Mesenchymal stem cell (in vitro differentiated cells and primary cell): ENCODE measurements around the gene LAMA5.

Experiments
- DNase-seq: peaks from one replicate; pipeline ENCODE4 v3.0.0-alpha.2; 2013
- H2AFZ ChIP-seq: one replicate; pipeline ENCODE4 v1.6.1; 2013; ENCODE audit warnings: low read depth, mild to moderate bottlenecking, control low read depth, inconsistent platforms, low read length, moderate library complexity
- H2AK5ac ChIP-seq: 2 replicates; pipeline ENCODE4 v1.6.1; 2013; ENCODE audit warnings: low read length, moderate library complexity, mild to moderate bottlenecking, inconsistent platforms; ENCODE audit not compliant: severe bottlenecking
- H2BK120ac ChIP-seq: one replicate; pipeline ENCODE4 v1.6.1; 2013; ENCODE audit warnings: low read depth, mild to moderate bottlenecking, inconsistent platforms, low read length, moderate library complexity
- H2BK12ac ChIP-seq, 2 experiments: one replicate each; pipeline ENCODE4 v1.6.1; 2013; ENCODE audit warnings: inconsistent platforms in 2 of 2, low read length in 2 of 2, mild to moderate bottlenecking in 2 of 2, moderate library complexity in 2 of 2, control low read depth in 1 of 2
- H2BK15ac ChIP-seq: one replicate; pipeline ENCODE4 v1.6.1; 2013; ENCODE audit warnings: mild to moderate bottlenecking, low read depth, inconsistent platforms; ENCODE audit not compliant: poor library complexity, severe bottlenecking
- H2BK5ac ChIP-seq: 2 replicates; pipeline ENCODE4 v1.6.1; 2013; ENCODE audit warnings: low read depth, mild to moderate bottlenecking, low read length, control low read depth, inconsistent platforms; ENCODE audit not compliant: poor library complexity, severe bottlenecking
- H3K14ac ChIP-seq, 2 experiments: one replicate each; pipeline ENCODE4 v1.6.1; 2013; ENCODE audit warnings: inconsistent platforms in 2 of 2, low read length in 2 of 2, control low read depth in 1 of 2, mild to moderate bottlenecking in 1 of 2, moderate library complexity in 1 of 2
- H3K18ac ChIP-seq, 2 experiments: one replicate each; pipeline ENCODE4 v1.6.1; 2013; ENCODE audit warnings: inconsistent platforms in 2 of 2, low read length in 2 of 2, control low read depth in 1 of 2, low read depth in 1 of 2, mild to moderate bottlenecking in 1 of 2
- H3K23ac ChIP-seq, 2 experiments: one replicate each; pipeline ENCODE4 v1.6.1; 2013; ENCODE audit warnings: inconsistent platforms in 2 of 2, low read length in 2 of 2, mild to moderate bottlenecking in 2 of 2, moderate library complexity in 2 of 2, control low read depth in 1 of 2
- H3K27ac ChIP-seq: 2 replicates; pipeline ENCODE4 v1.5.1; 2013; ENCODE audit warnings: mild to moderate bottlenecking, moderate library complexity, low read length, control low read depth, inconsistent platforms; ENCODE audit not compliant: poor library complexity, severe bottlenecking
- H3K27me3 ChIP-seq, 2 experiments: 2 replicates each; pipeline versions ENCODE4 v1.6.1 to v1.7.0; 2013; ENCODE audit warnings: low read length in 2 of 2, mild to moderate bottlenecking in 2 of 2, moderate library complexity in 2 of 2, control low read depth in 1 of 2, inconsistent platforms in 1 of 2; ENCODE audit not compliant: control insufficient read depth in 1 of 2, insufficient read depth in 1 of 2
- H3K36me3 ChIP-seq, 2 experiments: 2 replicates each; pipeline versions ENCODE4 v1.6.1 to v1.7.0; 2013; ENCODE audit warnings: low read length in 2 of 2, control low read depth in 1 of 2, inconsistent platforms in 1 of 2, low read depth in 1 of 2, mild to moderate bottlenecking in 1 of 2; ENCODE audit not compliant: insufficient read depth in 2 of 2, control insufficient read depth in 1 of 2
- H3K4ac ChIP-seq, 2 experiments: one replicate each; pipeline ENCODE4 v1.6.1; 2013; ENCODE audit warnings: inconsistent platforms in 2 of 2, low read length in 2 of 2, mild to moderate bottlenecking in 2 of 2, moderate library complexity in 2 of 2, control low read depth in 1 of 2, low read depth in 1 of 2
- H3K4me1 ChIP-seq: 2 replicates; pipeline ENCODE4 v1.6.1; 2013; ENCODE audit warnings: low read depth, low read length, control low read depth; ENCODE audit not compliant: control insufficient read depth, insufficient read depth
- H3K4me2 ChIP-seq: 2 replicates; pipeline ENCODE4 v1.6.1; 2013; ENCODE audit warnings: low read length, mild to moderate bottlenecking, inconsistent platforms; ENCODE audit not compliant: poor library complexity, severe bottlenecking
- H3K4me3 ChIP-seq, 2 experiments: 2 replicates each; pipeline versions ENCODE4 v1.5.1 to v1.7.0; 2013; ENCODE audit warnings: low read length in 2 of 2, mild to moderate bottlenecking in 2 of 2, control low read depth in 1 of 2, low read depth in 1 of 2; ENCODE audit not compliant: insufficient read depth in 1 of 2
- H3K79me1 ChIP-seq: replicated peaks from 2 replicates; pipeline ENCODE4 v1.6.1; 2013; ENCODE audit warnings: mild to moderate bottlenecking, control low read depth, low read length, inconsistent platforms; ENCODE audit not compliant: poor library complexity, severe bottlenecking
- H3K9ac ChIP-seq: 2 replicates; pipeline ENCODE4 v1.7.0; 2013; ENCODE audit warnings: mild to moderate bottlenecking, low read length, moderate library complexity
- H3K9me3 ChIP-seq: 2 replicates; pipeline ENCODE4 v1.7.0; 2013; ENCODE audit warnings: mild to moderate bottlenecking, low read length; ENCODE audit not compliant: control insufficient read depth
- H4K8ac ChIP-seq: one replicate; pipeline ENCODE4 v1.6.1; 2013; ENCODE audit warnings: inconsistent platforms, mild to moderate bottlenecking, low read length, moderate library complexity
- H4K91ac ChIP-seq: one replicate; pipeline ENCODE4 v1.6.1; 2013; ENCODE audit warnings: mild to moderate bottlenecking, low read length, inconsistent platforms
- WGBS: methylation state at CpG from one replicate; pipeline ENCODE4 v1.1.7; 2013; ENCODE audit warnings: mixed read lengths; 5-methylcytosine and 5-hydroxymethylcytosine counted together

The LAMA5 gene

DNA sequence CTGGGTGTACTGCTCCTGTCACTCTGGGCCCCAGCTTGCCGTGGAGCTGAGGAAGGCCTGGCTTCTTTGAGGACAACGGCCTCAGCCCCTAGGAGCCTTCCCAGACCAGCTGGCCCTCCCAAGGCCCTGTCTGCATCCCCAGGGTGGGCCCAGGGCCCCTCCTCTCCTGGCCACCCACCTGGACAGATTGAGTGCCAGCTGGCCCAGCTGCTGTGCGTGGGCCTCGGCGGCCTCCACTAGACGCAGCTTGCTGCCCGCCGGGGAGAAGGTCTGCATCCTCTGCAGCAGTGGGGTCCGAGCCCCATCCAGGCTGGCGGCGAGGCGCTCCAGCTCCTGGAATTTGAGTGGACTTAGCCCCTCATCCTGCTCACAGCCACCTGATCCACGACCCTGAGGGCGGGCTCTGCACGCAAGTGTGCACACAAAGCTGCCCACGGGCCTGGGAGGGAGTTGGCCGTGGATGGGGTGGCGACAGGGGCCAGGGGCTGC is 49.9 kb downstream of the LAMA5 start:
- Histone ChIP-seq H2AK5ac (no peak overlapping the region), H3K18ac (no peak overlapping the region), H4K91ac (no peak overlapping the region), H3K4me1 (peaks cover 7% of the 10 kb centered on the region), H2AFZ (no peak overlapping the region), H3K27ac (peak overlapping the region; percentile 6), H2BK15ac (no peak overlapping the region), H3K9me3 (no peaks in the 10 kb centered on the region), H3K4me3 (no peak overlapping the region), H4K8ac (no peak overlapping the region), H3K23ac (no peak overlapping the region), H3K36me3 (peaks cover 35 to 91% of the 10 kb centered on the region in 2 experiments), H3K4me2 (no peak overlapping the region), H3K14ac (no peak overlapping the region), H2BK5ac (no peak overlapping the region), H2BK12ac (no peak overlapping the region), H3K79me1 (peaks cover 30% of the 10 kb centered on the region), H2BK120ac (no peak overlapping the region), H3K9ac (no peak overlapping the region), H3K27me3 (no peaks in the 10 kb centered on the region), H3K4ac (no peak overlapping the region)
- no peak for DNase-seq
- 87% methylated on average over 18 of the region's 18 CpGs for WGBS

- Histone ChIP-seq H2BK15ac (no peak overlapping the region), H3K4me3 (no peak overlapping the region), H3K4me1 (peaks cover 7% of the 10 kb centered on the region), H3K27ac (peak overlapping the region; percentile 5), H3K27me3 (no peaks in the 10 kb centered on the region), H2AK5ac (no peak overlapping the region), H3K9ac (no peak overlapping the region), H4K8ac (no peak overlapping the region), H3K9me3 (no peaks in the 10 kb centered on the region), H2BK5ac (no peak overlapping the region), H3K23ac (no peak overlapping the region), H3K4ac (no peak overlapping the region), H2AFZ (no peak overlapping the region), H3K4me2 (no peak overlapping the region), H2BK120ac (no peak overlapping the region), H2BK12ac (no peak overlapping the region), H3K14ac (no peak overlapping the region), H4K91ac (no peak overlapping the region), H3K79me1 (peaks cover 34% of the 10 kb centered on the region), H3K36me3 (peaks cover 30 to 91% of the 10 kb centered on the region in 2 experiments), H3K18ac (no peak overlapping the region)
- WGBS, result 96% methylated on average over 40 of the region's 40 CpGs
- no peak for DNase-seq
These were observed 50.6 kb downstream of the LAMA5 start for GRCh38 chr20:62316331-62317166.

GRCh38 chr20:62315773-62316172 is 51.3 kb downstream of the LAMA5 start:
- H4K8ac ChIP-seq, result no peak overlapping the region
- no peak overlapping the region for H2AFZ ChIP-seq
- H2BK5ac ChIP-seq, result no peak overlapping the region
- WGBS, result 98% methylated on average over 12 of the region's 12 CpGs
- H3K4me1 ChIP-seq, result peaks cover 7% of the 10 kb centered on the region
- H3K23ac ChIP-seq, result no peak overlapping the region
- H3K79me1 ChIP-seq, result peaks cover 36% of the 10 kb centered on the region
- H3K27ac ChIP-seq, result no peak overlapping the region
- no peak overlapping the region for H2BK12ac ChIP-seq
- H3K14ac ChIP-seq, result no peak overlapping the region
- H2BK120ac ChIP-seq, result no peak overlapping the region
- H3K36me3 ChIP-seq, result peaks cover 33 to 91% of the 10 kb centered on the region in 2 experiments
- H2AK5ac ChIP-seq, result no peak overlapping the region
- H3K9me3 ChIP-seq, result no peaks in the 10 kb centered on the region
- H2BK15ac ChIP-seq, result no peak overlapping the region
- H3K18ac ChIP-seq, result no peak overlapping the region
- no peak overlapping the region for H3K4ac ChIP-seq
- H3K4me3 ChIP-seq, result no peak overlapping the region
- no peak overlapping the region for H3K4me2 ChIP-seq
- H3K9ac ChIP-seq, result no peak overlapping the region
- H4K91ac ChIP-seq, result no peak overlapping the region
- no peak for DNase-seq
- no peaks in the 10 kb centered on the region for H3K27me3 ChIP-seq

DNA sequence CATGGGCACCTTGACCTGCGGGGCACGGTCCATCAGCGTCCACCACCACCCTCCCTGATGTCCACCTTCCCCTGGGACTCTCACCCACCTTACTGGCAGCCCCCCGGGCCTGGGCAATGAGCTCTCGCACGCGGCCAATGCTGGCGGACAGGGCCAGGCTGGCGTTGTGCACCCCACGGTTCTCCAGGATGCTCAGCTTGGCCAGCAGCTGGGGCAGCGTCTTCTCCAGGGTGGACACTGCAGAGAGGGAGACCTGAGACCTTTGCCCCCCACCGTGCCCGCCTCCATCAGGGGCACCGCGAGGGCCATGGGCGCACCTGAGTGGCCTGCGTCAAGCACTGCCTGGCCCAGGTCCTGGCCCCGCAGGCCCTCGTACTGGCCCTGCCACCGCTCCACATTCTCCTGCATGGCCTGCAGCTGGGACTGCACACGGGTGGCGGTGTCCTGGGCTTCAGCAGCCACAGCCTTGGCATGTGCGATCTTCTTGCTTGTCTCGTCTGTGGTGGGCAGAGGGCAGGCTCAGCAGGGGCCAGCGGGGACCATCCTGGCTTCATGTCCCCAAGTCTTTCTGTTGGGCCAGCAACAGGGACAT is 52.3 kb downstream of the LAMA5 start:
- no peak overlapping the region for H3K27ac ChIP-seq
- H2AFZ ChIP-seq, result no peak overlapping the region
- no peak overlapping the region for H3K9ac ChIP-seq
- H2BK12ac ChIP-seq, result no peak overlapping the region
- H3K18ac ChIP-seq, result no peak overlapping the region
- H3K4me1 ChIP-seq, result peaks cover 6% of the 10 kb centered on the region
- H3K79me1 ChIP-seq, result peaks cover 32% of the 10 kb centered on the region
- H3K23ac ChIP-seq, result no peak overlapping the region
- no peak overlapping the region for H2BK5ac ChIP-seq
- H2AK5ac ChIP-seq, result no peak overlapping the region
- no peak overlapping the region for H2BK120ac ChIP-seq
- no peak overlapping the region for H3K14ac ChIP-seq
- H4K8ac ChIP-seq, result no peak overlapping the region
- H3K27me3 ChIP-seq, result no peaks in the 10 kb centered on the region
- H4K91ac ChIP-seq, result no peak overlapping the region
- H3K4ac ChIP-seq, result no peak overlapping the region
- 96% methylated on average over 25 of the region's 25 CpGs for WGBS
- no peak for DNase-seq
- H3K36me3 ChIP-seq, result peaks cover 35 to 95% of the 10 kb centered on the region in 2 experiments
- H3K4me2 ChIP-seq, result no peak overlapping the region
- no peaks in the 10 kb centered on the region for H3K9me3 ChIP-seq
- H3K4me3 ChIP-seq, result peak overlapping the region in 1 of 2 experiments; percentile 19
- H2BK15ac ChIP-seq, result no peak overlapping the region
